H1 (cell line): ENCODE results near the gene SMIM41.

Experiments used
- MAX ChIP-seq: IDR thresholded peaks from 2 replicates; pipeline ENCODE4 v1.6.1; 2012; ENCODE audit warnings: inconsistent platforms
- TAF1 ChIP-seq: IDR thresholded peaks from 2 replicates; pipeline ENCODE4 v1.6.1; 2011; ENCODE audit warnings: mild to moderate bottlenecking, low read depth, low read length
- ZNF274 ChIP-seq: IDR thresholded peaks from 2 replicates; pipeline ENCODE4 v1.7.0; 2012; ENCODE audit warnings: low read length, borderline replicate concordance; ENCODE audit errors: extremely low read depth

- TF ChIP-seq TAF1 (no peak), MAX (no peak), ZNF274 (no peak)
Measured at GRCh38 chr12:52054231-52054832, 25.2 kb upstream of the SMIM41 start.
